Nephron (organoid): ENCODE results near the gene R3HDM4.
A peak's percentile ranks its signal among the peaks of the same experiment; 100 is the strongest.

Experiments
- H3K27ac Mint-ChIP-seq, 3 experiments: 2 replicates each; pipeline ENCODE4 v1.8.0; 2020; ENCODE audit warnings: mixed read lengths in 3 of 3, mild to moderate bottlenecking in 2 of 3, moderate library complexity in 1 of 3
- H3K27me3 Mint-ChIP-seq: 2 replicates; pipeline ENCODE4 v1.8.0; 2021; ENCODE audit warnings: low read depth, mild to moderate bottlenecking, moderate library complexity, mixed read lengths
- H3K36me3 Mint-ChIP-seq: 2 replicates; pipeline ENCODE4 v1.8.0; 2020; ENCODE audit warnings: low read depth, mixed read lengths
- H3K4me1 Mint-ChIP-seq: 2 replicates; pipeline ENCODE4 v1.8.0; 2020; ENCODE audit warnings: mixed read lengths
- H3K4me3 Mint-ChIP-seq, 3 experiments: 2 replicates each; pipeline ENCODE4 v1.8.0; 2020; ENCODE audit warnings: mild to moderate bottlenecking in 3 of 3, mixed read lengths in 3 of 3, moderate library complexity in 2 of 3
- H3K9me3 Mint-ChIP-seq: 2 replicates; pipeline ENCODE4 v1.8.0; 2020; ENCODE audit warnings: mixed read lengths
- CTCF ChIP-seq, 3 experiments: fragments of 200-600 bp; sonication (generic); IDR thresholded peaks; one replicate each; pipeline ENCODE4 v1.5.0; 2021; ENCODE audit warnings: antibody characterized with exemption in 3 of 3; ENCODE audit not compliant: unreplicated experiment in 3 of 3

R3HDM4 gene

GRCh38 chr19:934197-934840, 21.3 kb upstream of the R3HDM4 start:
- Mint-ChIP-seq H3K36me3 (peaks cover 39% of the 10 kb centered on the region), H3K9me3 (no peaks in the 10 kb centered on the region), H3K27ac (peak overlapping the region in 1 of 3 experiments; percentile 44), H3K4me1 (peaks cover 8% of the 10 kb centered on the region), H3K4me3 (no peak overlapping the region), H3K27me3 (no peaks in the 10 kb centered on the region)
- no peak for TF ChIP-seq CTCF (IDR thresholded peaks at IDR 0.05; ENCODE audit: unreplicated experiment in 3 of 3)

- no peak for TF ChIP-seq CTCF (IDR thresholded peaks at IDR 0.05; ENCODE audit: unreplicated experiment in 3 of 3)
- Mint-ChIP-seq H3K27me3 (no peaks in the 10 kb centered on the region), H3K36me3 (peaks cover 37% of the 10 kb centered on the region), H3K4me1 (peaks cover 8% of the 10 kb centered on the region), H3K27ac (peak overlapping the region; percentile 44 to 72 (median 49)), H3K9me3 (no peaks in the 10 kb centered on the region), H3K4me3 (peak overlapping the region in 2 of 3 experiments; percentile 56 to 60)
Observed at GRCh38 chr19:933553-933882, 20.5 kb upstream of the R3HDM4 start.

GRCh38 chr19:932648-933552, 19.9 kb upstream of the R3HDM4 start:
- peaks cover 8% of the 10 kb centered on the region for H3K4me1 Mint-ChIP-seq
- TF ChIP-seq CTCF (IDR thresholded peaks at IDR 0.05; ENCODE audit: unreplicated experiment in 3 of 3): no peak
- H3K36me3 Mint-ChIP-seq: peaks cover 32% of the 10 kb centered on the region
- H3K9me3 Mint-ChIP-seq: no peaks in the 10 kb centered on the region
- peak overlapping the region; percentile 52 to 73 (median 67) for H3K4me3 Mint-ChIP-seq
- peak overlapping the region; percentile 53 to 91 (median 79) for H3K27ac Mint-ChIP-seq
- no peaks in the 10 kb centered on the region for H3K27me3 Mint-ChIP-seq

GRCh38 chr19:931860-932647, 19.0 kb upstream of the R3HDM4 start:
- no peaks in the 10 kb centered on the region for H3K9me3 Mint-ChIP-seq

GRCh38 chr19:929891-930258, 16.9 kb upstream of the R3HDM4 start:
- Mint-ChIP-seq H3K36me3 (peaks cover 18% of the 10 kb centered on the region), H3K9me3 (no peaks in the 10 kb centered on the region), H3K4me3 (peak overlapping the region; percentile 50 to 70 (median 69)), H3K27me3 (no peaks in the 10 kb centered on the region), H3K4me1 (peaks cover 4% of the 10 kb centered on the region), H3K27ac (peak overlapping the region in 2 of 3 experiments; percentile 70)
- no peak for TF ChIP-seq CTCF (IDR thresholded peaks at IDR 0.05; ENCODE audit: unreplicated experiment in 3 of 3)

More at GRCh38 chr19:931860-932647, 19.0 kb upstream of the R3HDM4 start:
- Mint-ChIP-seq H3K27ac (peak overlapping the region in 1 of 3 experiments; percentile 53), H3K4me1 (peaks cover 4% of the 10 kb centered on the region), H3K27me3 (no peaks in the 10 kb centered on the region), H3K4me3 (peak overlapping the region in 2 of 3 experiments; percentile 56 to 61), H3K36me3 (peaks cover 27% of the 10 kb centered on the region)
- no peak for TF ChIP-seq CTCF (IDR thresholded peaks at IDR 0.05; ENCODE audit: unreplicated experiment in 3 of 3)
